ENCODE measurements around the gene FKRP.
"Not testable (repeated sequence)": the region's sequence is repeated elsewhere in the genome, so short reads cannot be mapped to it uniquely, and the experiment has no call there.

FKRP gene, protein sequence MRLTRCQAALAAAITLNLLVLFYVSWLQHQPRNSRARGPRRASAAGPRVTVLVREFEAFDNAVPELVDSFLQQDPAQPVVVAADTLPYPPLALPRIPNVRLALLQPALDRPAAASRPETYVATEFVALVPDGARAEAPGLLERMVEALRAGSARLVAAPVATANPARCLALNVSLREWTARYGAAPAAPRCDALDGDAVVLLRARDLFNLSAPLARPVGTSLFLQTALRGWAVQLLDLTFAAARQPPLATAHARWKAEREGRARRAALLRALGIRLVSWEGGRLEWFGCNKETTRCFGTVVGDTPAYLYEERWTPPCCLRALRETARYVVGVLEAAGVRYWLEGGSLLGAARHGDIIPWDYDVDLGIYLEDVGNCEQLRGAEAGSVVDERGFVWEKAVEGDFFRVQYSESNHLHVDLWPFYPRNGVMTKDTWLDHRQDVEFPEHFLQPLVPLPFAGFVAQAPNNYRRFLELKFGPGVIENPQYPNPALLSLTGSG

DNA sequence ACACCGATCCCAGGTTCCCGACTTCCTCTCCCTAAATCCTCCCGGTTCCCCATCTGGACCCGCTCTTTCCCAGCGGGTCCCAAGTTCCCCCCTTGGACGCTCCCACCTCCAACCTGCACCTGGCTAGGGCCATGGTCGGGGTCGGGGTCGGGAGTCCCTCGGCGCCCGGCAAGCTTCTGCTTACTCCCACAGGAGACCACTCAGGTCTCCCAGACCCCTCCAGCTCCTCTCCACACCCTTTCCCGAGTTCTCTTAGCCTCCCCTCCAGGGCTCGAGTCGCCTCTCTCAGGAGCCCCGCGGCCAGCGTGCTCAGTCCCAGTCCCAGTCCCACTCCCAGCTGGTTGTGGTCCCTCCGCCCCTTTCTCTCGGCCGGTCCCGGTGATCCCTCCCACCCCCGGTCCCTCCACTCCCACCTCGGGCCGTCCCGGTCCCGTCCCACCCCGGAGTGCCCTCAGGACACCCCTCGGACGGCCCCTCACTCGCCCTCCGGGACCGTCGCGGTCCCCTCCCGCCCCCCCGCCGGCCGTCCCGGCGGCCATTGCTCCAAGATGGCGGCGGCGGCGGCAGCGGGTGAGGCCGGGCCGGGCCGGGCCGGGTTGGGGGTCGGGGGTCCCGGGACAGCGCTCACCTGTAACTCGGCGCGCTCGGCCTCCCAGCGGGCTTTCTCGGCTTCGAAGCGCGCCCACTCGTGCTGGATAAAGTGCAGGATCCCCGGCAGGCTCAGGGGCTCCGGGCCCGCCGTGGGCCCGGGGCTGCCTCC is at the start of gene FKRP:
FKRP (plus strand) TSS at position 537 of the 760 bp plus-strand sequence. CDS start 9,394 bp downstream, outside the sequence.
- DNase-seq, result no peak

DNA sequence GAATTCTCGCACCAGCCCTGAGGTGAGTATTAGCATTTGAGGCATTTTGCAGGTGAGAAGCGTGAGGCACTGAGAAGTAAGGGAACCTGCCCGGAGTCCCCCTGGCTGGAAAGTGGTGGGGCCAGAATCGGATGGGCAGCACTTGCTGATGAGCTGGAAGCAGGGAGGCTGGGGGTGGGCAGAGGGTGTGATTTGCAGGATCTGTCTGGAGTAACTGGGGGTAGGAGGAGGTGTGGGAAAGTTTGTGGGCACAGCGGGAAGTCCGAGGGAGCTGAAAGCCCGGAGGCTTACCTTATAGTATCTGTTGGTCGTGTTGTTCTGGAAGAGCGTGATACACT is 49.0 kb upstream of the FKRP start:
- no peak for DNase-seq

DNA sequence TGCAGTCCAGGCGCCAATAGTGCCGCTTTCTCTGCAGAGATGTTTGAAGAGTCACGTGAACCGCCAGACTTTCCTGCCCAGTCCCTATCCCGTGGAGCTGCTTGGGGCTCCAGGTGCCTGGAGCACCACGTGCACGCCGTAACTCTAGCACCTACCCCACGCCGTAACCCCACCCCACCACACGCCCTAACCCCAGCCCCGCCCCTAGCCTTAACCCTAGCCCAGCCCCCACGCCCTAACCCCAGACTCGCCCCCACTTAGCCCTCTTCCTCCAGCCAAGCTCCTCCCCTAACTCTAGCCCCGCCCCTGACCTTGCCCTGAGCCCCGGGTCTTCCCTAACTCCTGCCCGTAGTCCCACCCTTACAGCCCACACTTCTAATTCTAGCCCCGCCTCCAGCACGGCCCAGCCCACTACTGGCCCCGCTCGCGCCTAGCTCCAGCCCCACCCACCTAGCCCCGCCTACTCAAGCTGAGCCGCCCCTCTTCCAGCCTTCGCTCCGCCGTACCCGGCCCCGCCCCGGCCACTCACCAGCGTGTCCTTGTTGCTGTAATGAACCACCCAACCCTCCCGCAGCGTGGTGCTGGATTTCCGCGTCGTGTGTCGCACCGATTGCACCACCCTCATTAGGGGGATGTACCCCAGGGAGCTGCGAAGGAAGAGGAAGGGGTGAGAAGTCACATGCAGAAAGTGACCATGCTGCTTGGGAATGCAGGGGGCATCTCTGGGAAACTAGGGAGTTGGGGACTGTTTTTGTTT is 48.5 kb upstream of the FKRP start:
- no peak for DNase-seq

GRCh38 chr19:46698395-46699321 is 47.2 kb upstream of the FKRP start:
- no peak for DNase-seq

GRCh38 chr19:46700704-46701103 is 45.2 kb upstream of the FKRP start:
- DNase-seq, result no peak

- DNase-seq, result peak; percentile 80
Measured at GRCh38 chr19:46704379-46705076, 41.3 kb upstream of the FKRP start.

DNA sequence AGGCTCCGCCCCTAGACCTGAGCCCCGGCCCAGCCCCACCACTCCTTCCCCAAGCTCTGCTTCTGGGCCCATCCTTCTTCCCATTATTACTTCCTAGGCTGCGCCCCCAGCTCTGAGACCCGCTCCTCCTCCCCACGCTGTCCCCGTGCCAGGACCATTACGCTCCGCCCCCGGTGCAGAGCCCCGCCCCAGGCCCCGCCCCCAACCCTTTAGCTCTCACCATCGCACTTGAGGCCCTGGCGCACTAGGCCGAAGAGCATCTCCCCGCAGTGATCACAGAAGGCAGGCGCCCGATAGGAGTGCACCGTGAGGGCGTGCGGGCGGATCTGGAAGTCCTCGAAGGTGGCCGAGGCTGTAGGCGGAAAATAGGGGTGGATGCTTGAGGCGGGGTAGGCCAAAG is 35.2 kb upstream of the FKRP start:
- DNase-seq, result no peak

- not testable (repeated sequence) for DNase-seq
Measured at GRCh38 chr19:46712768-46713338, 33.0 kb upstream of the FKRP start.

- DNase-seq, result peak; percentile 75
Measured at GRCh38 chr19:46713781-46714443, 31.9 kb upstream of the FKRP start.

- peak; percentile 69 for DNase-seq
Measured at GRCh38 chr19:46714444-46715106, 31.3 kb upstream of the FKRP start.

DNA sequence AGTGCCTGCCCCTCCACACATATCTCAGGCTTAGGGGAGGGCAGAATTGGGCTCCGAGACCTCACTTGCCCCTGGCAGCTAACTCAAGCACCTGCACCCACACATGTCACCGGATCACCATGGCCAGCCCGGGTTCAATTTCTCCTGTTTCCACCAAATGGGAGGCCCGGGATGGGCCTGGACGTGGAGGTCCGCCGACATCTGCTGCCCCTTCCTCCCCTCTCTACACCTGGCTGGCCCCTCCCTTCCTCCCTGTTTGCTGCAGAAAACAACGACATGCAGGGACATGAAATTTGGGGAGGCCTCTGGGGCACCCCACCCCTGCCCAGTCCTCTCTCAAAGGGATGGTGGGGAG is 30.3 kb upstream of the FKRP start:
- no peak for DNase-seq

- DNase-seq, result no peak
Measured at GRCh38 chr19:46715975-46716671, 29.7 kb upstream of the FKRP start.

DNA sequence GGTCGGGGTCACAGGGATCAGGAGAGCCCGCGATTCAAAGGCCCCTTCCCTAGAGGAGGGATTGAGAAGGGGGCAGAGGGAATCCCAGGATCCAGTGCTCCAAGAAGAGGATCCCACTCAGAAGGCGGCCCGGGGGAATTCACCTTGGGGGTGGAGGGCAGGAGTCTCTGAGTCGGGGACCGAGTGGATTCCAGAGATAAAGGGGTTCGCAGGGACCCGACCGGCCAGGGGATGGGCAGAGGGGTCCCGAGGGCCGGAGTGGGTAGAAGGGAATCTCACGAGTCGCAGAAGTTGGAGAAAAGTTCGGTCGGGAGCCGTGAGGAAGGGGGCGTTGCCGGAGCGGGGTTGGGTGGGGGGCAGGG is 29.2 kb upstream of the FKRP start:
- no peak for DNase-seq

DNA sequence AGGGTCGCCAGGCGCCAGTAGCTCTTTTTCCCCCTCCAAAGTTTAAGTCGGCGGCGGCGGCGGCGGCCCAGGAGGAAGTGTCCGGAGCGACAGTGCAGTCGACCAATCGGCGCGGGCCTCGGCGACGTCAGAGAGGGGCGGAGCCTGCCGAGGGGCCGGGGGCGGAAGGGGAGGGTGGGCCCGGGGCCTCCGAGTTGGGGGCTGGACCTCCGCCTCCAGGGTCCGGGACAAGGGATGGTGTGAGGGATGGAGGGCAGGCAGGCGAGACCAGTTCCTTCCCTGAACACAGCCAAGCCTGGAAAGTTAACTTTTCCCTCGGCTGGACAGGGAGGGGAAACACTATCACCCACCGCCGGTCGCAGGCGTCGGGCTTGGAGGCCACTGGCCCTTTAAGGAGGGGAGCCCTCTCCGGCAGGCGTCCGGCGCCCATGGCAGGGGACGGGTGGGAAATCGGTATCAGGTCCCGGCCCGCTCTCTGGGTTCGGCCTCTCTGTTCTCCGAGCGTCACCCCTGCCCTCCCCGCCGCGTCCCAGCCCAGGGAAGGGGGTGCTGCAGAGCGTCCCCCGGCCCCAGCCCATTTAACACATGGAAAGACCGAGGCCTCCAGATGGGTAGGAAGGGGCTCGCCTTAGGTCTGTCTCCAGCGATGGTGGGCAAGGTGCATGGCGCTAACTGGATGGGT is 28.7 kb upstream of the FKRP start, which contains the start of gene PRKD2:
PRKD2 (minus strand) TSS at position 81 of the 682 bp plus-strand sequence. CDS start 744 bp downstream, outside the sequence.
- DNase-seq, result peak; percentile 80

DNA sequence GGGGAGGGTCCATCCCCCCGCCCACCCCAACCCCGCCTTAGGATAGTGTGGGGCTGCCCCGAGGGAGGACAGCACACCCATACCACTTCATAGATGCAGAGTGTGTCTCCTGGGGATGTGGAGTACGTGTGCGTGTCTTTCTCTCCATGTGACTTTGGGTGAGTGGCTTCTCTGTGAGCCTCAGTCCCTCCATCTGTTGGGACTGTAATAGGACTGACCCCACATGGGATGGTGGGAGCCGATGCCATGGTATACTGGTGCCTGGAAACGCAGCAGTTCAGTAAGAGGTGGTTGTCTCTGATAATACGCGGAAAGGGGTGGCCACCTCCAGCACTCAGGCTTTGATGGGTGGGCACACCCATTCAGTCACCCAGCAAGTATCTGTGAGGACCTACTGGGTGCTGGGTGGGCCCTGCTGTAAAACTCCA is 28.1 kb upstream of the FKRP start:
- DNase-seq, result no peak

DNA sequence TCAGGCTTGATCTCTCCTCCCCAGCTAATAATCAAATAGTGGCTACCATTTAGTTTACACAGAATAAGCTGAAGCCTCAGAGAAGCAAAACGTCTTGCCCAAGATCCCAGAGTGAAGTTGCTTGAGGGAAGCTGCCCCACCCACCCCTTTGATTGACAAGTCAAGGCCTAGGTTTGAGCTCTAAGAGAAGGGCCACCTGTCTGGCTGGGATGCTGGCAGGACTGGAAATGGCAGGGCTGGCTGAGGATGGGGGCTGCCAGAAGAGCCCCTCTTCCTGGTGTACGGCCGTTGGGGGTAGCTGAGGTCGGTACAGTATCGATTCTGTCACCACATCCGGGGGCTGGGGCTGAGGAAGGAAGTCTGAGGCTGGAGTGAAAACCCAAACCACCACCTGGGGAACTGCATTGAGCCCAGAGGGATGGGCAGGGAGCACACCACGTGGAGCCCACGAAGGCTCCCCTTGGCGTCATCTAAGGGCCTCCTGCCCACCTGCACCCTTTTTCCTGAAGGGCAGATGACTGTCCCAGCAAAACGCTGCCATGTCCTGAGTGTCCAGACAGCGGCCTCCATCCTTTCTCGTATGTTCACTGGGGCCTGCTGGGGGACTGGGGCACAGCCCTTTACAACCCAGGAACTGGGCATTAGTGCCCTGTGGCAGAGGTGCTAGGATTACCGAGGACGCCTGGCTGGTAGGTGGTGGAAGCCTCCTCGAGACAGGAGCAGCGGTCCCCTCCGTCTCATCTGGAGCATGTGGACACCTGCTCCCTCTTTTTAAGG is 27.5 kb upstream of the FKRP start:
- DNase-seq, result peak; percentile 66

DNA sequence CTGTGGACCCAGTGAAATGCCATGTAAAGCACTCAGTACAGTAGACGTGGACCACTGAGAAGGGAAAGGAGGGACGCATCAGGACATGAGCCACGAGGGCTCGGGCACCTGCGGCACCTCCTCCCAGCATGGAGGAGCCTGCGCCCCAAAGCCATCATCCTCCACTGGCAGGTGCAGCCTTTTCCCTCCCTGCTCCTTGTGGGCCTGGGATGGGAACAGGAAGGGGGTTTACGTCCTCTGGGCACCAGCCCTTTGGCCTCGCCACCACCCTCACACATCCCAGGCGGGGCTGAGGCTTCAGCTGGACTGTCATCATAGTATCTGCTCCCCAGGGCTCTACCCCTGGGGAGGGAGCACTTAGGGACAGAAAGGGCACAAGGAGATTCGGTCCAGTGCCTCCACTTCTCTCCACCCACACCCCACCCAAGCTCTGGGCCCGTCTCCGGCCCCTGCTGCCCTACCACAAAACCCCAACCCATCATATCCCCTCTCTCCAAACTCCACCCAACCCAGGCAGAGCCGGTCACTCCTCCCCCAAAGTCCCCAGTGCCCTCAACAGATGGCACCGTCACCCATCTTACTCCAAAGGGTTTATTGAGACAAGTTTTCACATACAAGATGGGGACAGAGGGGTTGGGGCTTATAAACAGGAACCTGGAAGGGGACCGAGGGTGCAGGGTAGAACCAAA is 26.8 kb upstream of the FKRP start:
- DNase-seq, result no peak
